Endothelial cell of umbilical vein (primary cell): ENCODE data around the gene FBXO2.

Experiments used
- CTCF ChIP-seq, 2 donors: IDR thresholded peaks; 1 replicate in 1 of 2; 2 replicates in 1 of 2; pipeline ENCODE4 v1.5.1; 2011; ENCODE audit warnings: low read length in 2 of 2, mild to moderate bottlenecking in 2 of 2, moderate library complexity in 2 of 2, control low read depth in 1 of 2, inconsistent platforms in 1 of 2, low read depth in 1 of 2; ENCODE audit not compliant: insufficient read depth in 1 of 2; ENCODE audit errors: extremely low read depth in 1 of 2
- GATA2 ChIP-seq: IDR thresholded peaks from 2 replicates; pipeline ENCODE4 v1.7.0; 2011; ENCODE audit warnings: low read depth, mild to moderate bottlenecking, moderate library complexity, mixed read lengths, low read length; ENCODE audit not compliant: insufficient read length, insufficient read depth
- MAX ChIP-seq: IDR thresholded peaks from 2 replicates; pipeline ENCODE4 v1.6.1; 2011; ENCODE audit not compliant: insufficient read depth, insufficient read length
- POLR2A ChIP-seq: IDR thresholded peaks from 2 replicates; pipeline ENCODE4 v1.6.1; 2012; ENCODE audit warnings: low read depth, mild to moderate bottlenecking, control low read depth, low read length

- no peak for TF ChIP-seq MAX
- no peak for TF ChIP-seq CTCF (IDR thresholded peaks at IDR 0.05; ENCODE audit: extremely low read depth in 1 of 2, insufficient read depth in 1 of 2, low read depth in 1 of 2, low read length in 2 of 2)
- TF ChIP-seq POLR2A = no peak
- TF ChIP-seq GATA2 = no peak
These were observed 3.4 kb upstream of the FBXO2 start for GRCh38 chr1:11657654-11658053.
